Hepatic stellate cell (primary cell): ENCODE results near the gene BTBD9.

Experiments used
- DNase-seq: peaks from one replicate; pipeline ENCODE4 v3.0.0; 2011; ENCODE audit warnings: low spot score

Gene BTBD9

DNA sequence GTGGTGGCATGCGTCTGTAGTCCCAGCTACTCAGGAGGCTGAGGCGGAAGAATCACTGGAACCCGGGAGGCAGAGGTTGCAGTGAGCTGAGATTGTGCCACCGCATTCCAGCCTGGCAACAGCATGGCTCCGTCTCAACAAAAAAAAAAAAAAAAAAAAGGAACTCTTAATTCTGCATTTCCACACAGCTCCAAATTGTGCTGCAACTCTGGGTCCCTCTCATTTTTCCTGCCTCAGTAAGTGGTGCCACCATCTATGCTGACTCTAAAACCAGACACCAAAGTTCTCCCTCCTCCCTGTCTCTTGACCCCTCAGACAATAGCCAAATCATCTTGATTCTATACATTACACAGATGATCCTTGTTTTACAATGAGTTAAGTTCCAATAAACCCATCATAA, 133.9 kb downstream of the BTBD9 start:
- no peak for DNase-seq

DNA sequence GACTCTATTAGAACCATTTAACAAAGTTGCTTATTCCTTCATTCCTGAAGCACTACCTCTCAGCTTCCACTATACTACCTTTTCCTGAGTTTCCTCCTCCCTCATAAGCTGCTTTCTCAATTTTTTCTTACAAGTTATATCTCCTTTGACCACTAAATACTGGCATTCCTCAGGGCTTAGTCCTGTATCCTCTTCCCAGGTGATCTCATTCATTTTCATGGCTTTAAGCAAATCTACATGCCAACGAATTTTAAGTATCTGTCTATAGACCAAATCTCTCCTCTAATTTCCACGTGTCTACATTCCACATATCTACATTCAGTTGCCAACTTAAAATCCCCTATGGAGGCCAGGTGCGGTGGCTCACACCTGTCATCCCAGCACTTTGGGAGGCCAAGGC, 134.7 kb downstream of the BTBD9 start:
- no peak for DNase-seq

DNA sequence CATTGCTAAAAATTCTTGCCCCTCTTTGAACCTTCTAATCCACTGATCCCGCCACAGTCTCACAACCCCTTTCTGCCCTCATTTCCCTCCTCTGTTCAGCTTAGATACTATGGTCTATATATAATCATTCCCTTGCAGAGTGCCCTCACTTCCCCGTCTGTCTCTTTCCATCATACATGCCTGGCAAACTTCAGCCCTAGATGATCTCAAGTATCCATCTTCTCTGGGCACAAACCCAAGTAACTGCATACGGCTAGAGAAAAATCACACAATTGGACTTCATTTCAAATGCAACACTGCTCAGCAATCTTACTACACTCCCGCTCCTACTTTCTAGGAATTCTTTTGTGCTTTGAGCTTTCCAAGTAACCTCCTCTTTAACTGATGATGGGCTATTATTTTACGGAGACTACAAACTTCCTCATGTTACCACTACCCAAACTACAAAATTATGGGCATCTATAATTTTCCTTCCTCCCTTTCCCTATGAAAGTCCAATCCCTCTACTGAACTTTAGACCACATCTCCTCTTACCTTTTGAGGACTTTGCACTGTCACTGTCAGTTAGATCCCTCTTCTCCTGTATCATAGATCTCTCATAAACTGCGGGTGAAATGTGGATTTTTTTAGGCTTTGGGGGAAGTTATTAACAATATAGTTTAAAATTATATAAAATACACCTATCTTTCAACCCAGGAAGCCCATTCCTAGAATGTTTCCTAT, 135.6 kb downstream of the BTBD9 start:
- no peak for DNase-seq

DNA sequence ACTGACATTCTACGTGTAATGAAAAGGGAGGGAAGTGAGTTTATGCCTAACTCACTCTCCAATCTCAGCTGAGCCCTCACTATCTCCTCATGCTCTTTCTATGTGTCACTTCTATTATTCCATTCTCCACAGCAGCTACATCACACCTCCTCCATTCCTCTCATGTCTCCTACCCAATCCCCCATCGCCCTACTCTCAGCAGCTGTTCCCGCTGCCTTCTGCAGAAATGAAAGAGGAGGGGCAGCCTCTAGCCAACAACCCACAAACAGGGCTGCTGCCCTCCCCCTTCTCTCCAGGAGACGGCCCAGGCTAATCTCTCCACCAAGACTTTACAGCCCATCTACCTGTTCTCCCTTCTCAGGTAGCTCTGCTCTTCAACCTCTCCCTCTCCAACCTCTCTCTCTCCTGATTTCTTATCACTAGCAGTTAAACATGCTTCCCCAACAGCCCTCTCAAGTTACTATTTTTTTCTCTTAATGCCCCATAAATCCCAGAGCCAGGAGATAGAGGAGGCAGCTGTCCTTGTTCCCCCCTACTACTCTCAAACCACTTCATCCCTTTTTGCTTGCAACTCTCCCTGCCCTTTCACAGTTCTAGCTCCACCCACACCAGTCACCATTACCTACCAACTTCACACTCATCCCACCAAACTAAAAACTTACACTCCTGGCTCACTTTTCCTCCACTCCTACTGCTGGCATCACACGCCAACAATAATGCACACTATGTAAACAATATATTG, 136.5 kb downstream of the BTBD9 start:
- no peak for DNase-seq

DNA sequence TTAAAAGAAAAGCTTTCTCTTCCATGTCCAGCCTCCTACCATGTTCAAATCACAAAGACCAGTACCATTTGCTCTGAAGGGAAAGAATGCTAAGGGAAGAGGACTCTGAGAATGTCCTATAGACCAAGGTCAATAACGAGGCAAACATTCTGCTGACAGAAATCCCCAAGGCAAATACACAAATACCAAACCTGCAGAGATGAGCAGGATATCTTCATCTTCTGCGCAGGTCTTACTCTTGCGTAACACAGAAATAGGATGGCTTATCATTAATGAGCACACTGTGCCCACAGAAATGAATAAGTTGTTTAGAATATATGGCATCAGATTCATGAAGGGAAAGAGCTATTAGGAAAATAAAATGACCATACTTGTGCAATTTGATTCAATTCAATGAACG, 137.3 kb downstream of the BTBD9 start:
- DNase-seq: no peak

DNA sequence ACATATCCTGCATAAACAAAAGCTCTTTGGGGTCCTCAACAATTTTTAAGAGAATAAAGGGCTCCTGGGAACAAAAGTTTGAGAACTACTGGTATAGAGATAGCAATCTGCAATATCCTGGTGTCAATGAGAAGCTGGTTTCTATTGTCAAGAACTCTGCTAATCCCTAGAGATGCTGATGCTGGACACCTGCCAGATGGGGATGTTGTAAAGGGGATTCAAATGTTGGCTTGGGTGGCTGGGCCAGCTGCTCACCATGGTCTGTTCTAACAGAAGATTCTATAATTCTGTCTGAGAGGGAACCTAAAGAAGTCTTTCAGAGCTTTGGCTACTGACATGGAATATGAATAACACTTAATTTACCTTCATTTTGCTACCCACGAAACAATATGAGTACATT, 137.8 kb downstream of the BTBD9 start:
- DNase-seq: no peak

DNA sequence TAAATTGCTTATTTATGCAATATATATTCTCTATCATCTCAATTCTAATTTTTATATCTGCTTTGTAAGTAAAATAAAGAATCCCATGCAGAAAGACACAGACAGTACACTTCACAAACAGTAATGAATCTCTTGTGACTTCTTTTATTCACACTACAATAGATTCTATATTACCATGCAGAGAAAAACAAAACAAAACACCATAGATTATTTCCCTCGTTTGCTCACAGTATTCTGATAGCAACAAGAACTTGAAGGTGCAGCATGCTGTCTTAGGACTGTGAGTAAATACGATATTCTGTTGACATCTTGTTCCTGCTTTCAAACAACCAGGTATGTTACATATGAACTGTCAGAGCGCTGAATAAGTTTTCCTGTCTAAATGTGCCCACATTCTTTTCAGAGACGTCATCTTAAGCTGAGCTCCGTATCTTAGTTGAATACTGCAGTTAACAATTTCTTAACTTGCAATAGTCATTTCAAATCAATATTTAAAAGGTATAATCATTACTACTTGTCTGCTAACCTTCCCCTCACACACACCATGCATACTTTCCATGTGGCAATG, 140.1 kb downstream of the BTBD9 start:
- DNase-seq: no peak

DNA sequence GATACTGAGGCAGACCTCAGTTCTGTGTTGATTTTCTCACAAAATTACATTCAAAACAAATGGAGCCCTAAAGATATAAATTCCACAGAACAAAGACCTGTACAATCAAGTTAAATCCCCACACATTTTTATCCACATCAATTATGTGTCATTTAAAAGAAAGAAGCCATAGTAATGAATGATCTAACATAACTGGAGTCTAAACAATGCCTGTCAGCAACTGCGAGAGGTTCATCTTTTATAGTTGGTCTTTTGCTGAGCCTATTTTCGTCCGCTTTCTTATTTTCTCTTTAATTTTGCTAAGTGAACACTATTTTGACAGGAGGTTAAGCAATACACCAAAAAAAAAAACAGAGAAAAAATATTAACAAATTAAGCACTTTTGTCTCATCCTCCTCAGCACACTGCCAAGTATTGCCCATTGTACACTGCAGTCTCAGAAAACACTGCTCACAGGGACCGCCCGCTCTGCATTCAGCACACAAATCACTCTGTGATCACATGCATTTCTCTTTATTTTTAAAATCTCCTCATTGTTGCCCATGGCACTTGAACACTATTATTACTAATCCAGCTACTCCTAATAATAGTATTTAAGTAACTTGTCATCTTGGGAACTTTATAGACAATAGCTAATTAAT, 140.8 kb downstream of the BTBD9 start:
- DNase-seq: no peak

DNA sequence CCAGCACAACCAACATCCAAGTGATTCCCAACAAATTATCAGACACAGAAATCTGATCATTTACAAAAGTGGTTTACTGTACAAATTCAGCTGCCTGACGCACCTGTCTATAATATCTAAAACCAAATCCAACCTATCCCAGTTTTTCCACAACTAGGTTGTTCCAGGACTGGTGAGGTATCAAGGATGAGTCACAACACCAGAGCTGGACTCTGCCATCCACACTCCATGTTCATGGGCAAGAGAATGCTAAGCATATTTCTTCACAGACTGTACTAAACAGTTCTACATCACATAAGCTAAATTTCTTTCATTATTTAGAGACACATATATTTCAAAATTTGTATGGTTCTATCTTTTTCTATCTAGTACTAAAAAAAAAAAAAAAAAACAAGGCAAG, 141.6 kb downstream of the BTBD9 start:
- no peak for DNase-seq

DNA sequence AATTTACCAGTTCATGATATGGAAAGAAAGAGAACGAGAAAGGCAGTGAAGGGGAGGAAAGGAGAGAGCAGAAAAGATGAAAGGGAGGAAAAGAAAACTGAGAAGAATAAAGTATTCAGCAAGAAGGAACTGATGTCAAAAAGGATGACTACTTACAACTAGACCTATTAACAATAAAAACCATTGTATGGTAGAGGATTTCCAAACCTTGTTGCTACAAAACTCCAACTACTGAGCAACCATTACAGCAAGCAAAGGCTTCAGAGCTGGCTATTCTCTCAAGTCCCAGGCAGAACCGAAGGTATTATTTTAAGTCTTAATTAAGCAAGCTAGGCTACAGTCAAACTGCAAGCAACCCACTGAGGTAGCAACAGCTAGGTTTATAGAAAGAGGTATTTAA, 142.2 kb downstream of the BTBD9 start:
- no peak for DNase-seq

DNA sequence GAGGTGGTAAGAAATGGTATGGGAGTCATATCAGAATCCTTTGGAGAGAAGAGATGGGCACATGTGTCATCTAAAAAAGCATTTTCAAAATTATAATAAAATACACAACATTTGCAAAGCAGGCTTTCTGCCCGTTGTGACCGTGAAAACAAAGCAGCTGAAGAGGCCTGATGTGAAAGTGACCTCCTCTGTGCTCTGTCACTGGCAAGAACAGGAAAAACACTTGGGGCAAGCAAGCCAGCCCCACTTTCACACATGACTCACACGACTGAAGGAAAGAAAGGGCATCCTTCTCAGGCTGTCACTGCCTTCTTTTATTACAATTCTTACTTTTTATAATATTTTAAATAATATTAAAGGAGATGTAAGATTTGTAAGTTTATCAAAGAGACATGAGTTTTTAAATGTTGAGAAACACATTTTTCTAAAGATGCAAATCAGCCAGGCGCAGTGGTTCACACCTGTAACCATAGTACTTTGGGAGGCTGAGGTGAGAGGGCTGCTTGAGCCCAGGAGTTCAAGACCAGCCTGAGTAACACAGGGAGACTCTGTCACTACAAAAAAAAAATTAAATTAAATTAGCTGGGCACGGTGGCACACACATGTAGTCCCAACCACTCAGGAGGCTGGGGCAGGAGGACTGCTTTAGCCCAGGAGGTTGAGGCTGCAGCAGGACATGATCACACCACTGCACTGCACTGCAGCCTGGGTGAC, 143.7 kb downstream of the BTBD9 start:
- no peak for DNase-seq

DNA sequence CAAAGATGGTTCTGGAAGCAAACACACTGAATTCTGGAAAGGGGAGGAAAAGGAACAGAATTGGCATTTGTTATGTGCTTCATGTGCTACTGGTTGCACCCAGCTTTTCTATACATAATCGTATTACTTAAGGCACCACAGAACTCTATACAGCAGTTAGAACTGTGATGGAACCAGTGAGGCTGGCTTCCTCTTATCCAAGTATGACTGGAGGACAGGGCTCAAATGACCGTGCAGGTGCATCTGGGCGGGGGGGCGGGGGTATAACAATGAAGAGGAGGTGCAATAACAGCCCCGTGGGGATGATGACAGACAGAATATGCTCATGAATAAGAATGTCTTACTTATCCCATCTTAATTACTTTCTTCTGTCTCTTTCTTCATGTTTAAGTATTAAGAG, 144.2 kb downstream of the BTBD9 start:
- no peak for DNase-seq

DNA sequence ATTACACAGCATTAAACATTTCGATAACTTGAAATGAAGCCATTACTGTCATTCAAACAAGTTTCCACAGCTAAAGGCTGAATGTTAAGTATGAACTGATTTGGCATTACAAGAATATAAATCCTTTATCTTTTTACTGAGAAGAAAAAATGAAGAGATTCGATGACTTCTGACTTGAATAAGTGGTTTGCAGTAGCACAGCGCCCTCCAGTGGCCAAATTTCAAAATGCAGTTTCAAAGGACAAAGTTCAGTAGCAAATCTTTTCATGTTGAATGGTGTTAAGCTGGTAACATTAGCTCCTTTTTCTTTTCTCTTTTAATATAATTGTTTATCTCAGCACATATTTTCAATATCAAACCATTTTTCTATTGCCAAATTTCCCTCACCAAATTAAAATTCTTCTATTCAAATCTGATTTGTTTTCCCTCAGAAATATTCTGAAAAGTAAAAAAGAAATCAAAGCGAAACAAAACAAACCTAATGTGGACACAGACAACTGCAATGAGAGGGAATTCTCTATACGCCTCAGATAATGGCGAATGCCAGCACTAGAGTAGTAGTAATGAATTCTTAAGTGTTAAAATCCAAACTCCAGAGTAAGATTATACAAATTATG, 145.7 kb downstream of the BTBD9 start:
- DNase-seq: no peak

DNA sequence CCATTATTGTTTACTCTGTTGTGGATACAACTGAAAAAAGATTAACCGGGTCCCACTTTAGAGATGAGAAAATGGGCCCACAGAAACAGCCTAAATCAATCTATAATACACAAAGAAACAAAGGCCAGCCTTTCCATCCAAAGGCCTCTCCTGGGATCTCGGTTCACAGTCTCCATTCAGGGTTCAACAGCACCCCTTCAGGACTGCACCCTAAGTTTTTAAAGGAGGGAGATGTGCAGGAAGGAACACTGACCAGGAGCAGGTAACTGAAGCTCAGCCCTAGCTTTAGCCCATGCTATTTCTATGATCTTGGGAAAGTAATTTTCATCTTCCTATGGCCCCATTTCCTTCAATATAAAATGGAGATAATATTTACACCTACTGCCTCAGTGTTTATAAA, 147.7 kb downstream of the BTBD9 start:
- DNase-seq: no peak

DNA sequence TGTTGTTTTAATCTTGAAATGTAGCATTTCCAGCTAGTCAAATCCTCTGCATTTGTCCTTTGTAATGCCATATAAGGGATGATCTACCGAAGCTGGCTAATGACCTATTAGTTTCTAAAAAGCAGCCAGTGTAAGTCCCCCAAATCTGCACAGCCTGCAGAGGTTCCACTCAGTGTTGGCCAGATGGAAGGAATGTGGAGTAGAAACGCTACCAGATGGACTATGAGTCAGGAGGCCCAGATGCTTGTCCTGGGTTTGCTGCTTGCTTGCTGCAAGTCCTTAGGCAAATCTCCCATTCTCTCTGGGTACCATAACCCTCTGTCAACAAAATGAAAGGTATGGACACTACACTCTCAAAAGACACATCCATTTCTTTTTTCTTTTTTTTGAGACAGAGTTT, 149.8 kb downstream of the BTBD9 start:
- DNase-seq: peak; percentile 18

DNA sequence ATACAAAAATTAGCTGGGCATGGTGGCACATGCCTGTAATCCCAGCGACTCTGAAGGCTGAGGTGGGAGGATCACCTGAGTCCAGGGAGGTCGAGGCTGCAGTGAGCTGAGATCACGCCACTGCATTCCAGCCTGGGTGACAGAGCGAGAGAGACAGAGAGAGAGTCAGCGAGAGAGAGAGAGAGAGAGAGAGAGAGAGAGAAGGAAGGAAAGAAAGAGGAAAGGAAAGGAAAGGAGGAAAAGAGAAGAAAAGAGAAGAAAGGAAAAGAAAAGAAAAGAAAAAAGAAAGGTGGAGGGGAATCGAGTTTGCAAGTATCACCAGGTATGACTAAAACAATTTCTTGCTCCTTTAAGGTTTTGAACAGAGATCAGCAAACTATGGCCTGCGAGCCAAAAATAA, 152.3 kb downstream of the BTBD9 start:
- DNase-seq: no peak

DNA sequence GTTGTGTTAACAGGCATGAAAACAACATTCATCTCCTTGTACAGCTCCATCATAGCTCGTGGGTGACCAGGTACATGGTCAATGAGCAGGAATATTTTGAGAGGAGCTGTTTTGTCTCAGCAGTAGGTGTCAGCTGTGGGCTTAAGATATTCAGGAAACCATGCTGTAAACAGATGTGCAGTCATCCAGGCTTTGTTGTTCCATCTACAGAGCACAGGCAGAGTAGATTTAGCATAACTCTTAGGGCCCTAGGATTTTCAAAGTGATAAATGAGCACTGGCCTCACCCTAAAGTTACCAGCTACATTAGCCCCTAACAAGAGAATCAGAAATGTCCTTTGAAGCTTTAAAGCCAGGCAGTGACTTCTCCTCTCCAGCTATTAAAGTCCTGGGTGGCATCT, 154.2 kb downstream of the BTBD9 start:
- DNase-seq: no peak

DNA sequence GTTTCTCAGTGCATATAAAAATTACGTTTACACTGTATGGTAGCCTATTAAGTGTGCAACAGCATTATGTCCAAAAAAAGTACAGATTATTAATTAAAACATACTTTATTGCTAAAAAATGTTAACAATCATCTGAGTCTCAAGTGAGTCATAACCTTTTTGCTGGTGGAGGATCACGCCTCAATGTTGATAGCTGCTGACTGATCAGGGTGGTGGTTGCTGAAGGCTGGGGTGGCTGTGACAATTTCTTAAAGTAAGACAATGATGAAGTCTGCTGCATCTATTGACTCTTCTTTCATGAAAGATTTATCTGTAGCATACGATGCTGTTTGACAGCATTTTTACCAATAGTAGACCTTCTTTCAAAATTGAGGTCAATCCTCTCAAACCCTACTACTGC, 155.1 kb downstream of the BTBD9 start:
- no peak for DNase-seq

DNA sequence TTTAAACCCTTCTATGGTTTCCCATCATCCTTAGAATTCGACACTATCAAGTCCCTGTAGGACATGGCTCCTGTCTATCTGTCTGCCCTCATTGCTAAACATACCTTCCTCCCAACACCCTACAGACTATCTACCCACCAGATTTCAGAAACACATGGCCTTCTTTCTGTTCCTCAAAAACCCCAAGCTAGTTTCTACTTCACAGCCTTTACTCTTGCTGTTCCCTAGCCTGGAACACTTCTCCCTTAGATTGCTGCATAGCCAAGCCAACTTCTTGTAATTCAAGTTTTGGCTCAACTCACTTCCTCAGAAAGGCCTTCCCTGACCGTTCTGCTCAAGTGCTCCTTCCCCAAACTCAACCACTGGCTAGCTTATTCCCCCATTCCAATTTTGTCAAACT, 156.2 kb downstream of the BTBD9 start:
- no peak for DNase-seq

DNA sequence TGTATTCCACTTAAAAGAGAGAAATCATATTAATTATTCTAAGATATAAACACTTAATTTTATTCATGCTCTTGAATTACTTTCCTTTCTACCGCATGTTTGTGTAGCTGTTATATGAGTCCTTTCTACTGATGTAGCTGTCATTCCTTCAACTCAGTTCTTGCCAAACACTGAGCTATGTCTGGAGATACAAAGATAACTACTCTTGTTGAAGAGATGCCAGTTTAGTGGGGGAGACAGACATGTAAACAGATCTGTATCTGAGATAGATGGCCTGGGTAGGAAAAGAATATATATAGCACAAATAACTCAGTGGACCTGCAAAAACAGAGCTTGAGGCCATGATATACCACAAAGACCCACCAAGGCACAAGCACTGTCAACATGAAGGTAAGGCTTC, 157.3 kb downstream of the BTBD9 start:
- no peak for DNase-seq

DNA sequence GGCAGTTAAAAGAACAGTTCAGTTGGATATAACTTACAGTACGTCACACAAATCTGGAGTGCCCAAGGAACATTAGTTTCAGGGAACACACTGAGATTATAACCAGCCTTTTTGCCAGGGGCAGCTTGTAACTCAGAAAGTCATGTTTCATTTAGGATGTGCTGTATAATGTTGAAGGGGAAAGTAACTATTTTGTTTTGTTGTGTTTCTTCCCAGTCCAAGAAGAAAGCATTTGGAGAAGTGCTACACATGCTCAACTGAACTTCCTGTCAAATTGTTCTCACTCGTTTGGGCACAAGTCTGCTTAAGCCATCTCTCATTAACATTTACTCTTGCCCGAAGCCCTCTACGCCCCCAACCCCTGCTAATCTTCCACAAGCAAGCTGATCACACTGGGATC, 157.9 kb downstream of the BTBD9 start:
- DNase-seq: no peak

DNA sequence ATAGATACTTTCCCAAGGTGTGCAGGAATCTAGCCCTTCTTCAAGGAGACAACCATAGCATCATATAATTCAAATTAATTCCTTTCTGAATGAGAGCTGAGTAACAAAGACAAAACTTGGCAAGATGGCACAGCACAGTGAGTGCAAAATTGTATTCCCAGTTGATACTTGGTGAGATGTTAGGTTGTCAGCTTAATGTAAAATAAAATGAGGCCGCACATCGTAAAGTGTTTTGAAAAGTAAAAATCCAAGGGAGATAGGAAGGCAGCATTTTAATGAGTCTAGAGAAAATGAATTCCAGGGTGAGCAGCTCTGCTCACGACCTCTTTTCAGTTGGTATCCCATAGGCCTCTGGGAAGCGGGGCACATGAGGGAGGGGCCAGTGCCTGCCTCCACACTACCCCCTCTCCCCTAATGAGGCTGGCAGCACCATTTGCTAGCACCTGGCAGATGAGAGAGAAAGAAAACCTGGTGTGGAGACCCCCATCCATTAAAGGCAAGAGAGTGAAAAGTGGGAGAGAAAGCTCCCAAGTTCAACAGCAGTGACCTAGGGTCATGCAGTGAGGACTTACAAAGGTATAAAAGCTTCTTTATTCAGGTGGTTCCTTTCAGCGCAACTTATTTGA, 158.4 kb downstream of the BTBD9 start:
- no peak for DNase-seq
